ENCODE results near the gene KCNK4. TPM values are rescaled to one million over a fixed set of nuclear protein-coding genes. Genes with fewer than 3 reads are reported as not detected.
A peak's percentile ranks its signal among the peaks of the same experiment; 100 is the strongest.

KCNK4 gene
- total RNA-seq, 1 experiment from 2014 or later = not detected

DNA sequence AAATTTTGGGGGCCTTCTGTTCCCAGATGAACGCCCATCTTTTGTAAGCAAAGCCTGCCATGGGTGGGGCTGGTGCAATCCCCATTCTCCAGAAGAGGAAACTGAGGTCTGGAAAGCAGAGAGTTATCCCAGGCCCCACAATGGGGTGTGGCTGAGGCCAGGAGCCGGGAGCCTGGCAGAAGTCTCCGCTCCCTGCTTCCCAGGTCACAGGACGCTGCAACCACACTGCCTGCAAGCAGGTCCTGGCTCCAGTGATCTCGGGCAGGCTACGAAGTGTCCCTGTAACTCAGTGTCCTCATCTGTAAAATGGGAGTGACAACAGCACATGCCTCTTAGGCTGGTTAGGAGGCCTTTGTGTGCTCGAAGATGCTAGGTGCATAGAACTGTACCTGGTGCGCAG, 38.1 kb upstream of the KCNK4 start:
- no peak for DNase-seq (ENCODE audit: low read depth)

DNA sequence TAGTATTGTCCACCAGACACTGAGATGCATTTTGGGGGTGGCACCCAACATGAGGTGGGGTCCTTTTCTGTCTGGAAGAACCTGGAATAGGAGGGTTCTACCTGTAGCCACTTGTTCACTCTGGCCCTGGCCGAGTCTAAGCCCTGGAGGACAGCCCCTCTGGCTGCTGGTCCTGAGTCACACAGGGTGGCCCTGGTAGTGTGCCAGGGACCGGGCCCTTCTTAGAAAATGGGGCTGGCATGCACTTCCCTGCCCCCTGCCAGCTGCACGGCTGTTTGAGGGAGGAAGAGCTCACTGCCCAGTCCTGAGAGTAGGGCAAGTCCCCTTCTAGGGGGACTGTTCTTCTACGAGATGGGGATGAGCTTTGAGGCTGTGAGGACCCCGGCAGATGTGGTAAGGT, 37.6 kb upstream of the KCNK4 start:
- no peak for DNase-seq (ENCODE audit: low read depth)

DNA sequence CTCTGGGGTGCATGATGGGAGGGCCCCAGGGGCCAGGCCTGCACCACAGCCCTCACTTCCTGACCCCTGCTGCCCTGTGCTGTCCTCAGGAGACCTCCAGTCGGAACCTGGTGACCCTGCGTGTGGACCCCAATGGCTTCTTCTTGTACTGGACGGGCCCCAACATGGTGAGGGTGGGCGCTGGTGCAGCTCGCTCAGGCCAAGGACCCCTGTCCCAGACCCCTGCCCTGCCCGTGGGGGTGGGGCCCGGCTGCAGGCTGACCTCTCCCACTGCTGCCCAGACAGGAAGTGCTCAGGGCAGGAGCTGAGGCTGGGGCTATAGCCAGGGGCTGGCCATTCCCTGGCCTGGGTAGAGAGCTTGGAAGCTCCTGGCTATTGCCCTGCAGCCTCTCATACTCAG, 36.8 kb upstream of the KCNK4 start:
- DNase-seq (ENCODE audit: low read depth) = no peak

DNA sequence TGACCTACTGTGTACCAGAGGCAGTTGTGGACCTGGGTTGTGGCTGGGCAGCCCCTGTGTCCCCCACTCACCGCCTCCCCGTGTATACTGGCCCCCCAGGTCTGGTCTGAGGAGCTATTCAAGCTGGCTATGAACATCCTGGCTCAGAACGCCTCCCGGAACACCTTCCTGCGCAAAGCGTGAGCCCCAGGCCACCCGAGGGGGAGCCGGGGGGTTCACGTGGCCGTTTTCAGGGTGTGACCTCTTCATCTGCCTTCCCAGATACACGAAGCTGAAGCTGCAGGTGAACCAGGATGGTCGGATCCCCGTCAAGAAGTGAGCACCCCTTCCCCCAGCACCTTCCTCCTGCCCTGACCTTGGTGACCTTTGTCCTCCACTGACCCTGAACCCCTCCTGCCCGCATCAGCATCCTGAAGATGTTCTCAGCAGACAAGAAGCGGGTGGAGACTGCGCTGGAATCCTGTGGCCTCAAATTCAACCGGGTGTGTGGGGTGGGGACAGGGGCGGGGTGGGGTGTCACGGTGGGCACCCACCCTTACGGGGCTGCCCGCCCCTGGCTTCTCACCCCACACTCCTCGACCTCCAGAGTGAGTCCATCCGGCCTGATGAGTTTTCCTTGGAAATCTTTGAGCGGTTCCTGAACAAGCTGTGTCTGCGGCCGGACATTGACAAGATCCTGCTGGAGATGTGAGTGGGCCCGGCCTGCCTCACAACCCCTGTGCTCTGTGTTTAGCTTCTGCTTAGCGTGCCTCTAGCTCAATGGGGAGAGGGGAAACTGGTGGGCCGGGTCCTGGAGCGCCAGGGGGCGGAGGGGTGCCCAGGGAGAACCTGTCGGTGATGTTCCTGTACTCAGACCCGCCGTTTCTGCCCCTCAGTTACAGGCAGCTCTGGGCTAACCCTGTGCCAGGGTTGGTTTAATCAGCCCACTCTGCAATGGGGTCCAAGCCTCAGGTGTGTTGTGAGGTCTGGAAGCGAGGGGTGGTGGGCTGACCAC, 35.7 kb upstream of the KCNK4 start:
- no peak for DNase-seq (ENCODE audit: low read depth)

DNA sequence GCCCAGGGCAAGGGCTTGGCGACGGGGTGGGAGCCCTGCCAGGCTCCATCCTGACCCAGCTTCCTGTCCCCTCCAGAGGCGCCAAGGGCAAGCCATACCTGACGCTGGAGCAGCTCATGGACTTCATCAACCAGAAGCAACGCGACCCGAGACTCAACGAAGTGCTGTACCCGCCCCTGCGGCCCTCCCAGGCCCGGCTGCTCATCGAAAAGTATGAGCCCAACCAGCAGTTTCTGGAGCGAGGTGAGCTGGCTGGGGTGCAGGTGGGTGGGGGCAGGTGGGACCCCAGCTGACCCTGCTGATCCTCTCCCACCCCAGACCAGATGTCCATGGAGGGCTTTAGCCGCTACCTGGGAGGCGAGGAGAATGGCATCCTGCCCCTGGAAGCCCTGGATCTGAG, 34.8 kb upstream of the KCNK4 start:
- DNase-seq (ENCODE audit: low read depth) = no peak

DNA sequence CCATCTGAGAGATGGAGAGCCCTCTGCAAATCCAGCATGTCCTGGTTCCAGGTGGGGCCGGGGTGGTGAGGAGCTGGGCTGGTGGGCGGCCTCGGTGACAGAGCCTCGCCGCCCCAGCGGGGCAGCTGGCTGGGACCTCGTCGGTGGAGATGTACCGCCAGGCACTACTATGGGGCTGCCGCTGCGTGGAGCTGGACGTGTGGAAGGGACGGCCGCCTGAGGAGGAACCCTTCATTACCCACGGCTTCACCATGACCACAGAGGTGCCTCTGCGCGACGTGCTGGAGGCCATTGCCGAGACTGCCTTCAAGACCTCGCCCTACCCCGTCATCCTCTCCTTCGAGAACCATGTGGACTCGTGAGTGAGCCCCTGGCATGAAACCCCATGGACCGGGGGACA, 32.7 kb upstream of the KCNK4 start:
- DNase-seq (ENCODE audit: low read depth) = no peak

DNA sequence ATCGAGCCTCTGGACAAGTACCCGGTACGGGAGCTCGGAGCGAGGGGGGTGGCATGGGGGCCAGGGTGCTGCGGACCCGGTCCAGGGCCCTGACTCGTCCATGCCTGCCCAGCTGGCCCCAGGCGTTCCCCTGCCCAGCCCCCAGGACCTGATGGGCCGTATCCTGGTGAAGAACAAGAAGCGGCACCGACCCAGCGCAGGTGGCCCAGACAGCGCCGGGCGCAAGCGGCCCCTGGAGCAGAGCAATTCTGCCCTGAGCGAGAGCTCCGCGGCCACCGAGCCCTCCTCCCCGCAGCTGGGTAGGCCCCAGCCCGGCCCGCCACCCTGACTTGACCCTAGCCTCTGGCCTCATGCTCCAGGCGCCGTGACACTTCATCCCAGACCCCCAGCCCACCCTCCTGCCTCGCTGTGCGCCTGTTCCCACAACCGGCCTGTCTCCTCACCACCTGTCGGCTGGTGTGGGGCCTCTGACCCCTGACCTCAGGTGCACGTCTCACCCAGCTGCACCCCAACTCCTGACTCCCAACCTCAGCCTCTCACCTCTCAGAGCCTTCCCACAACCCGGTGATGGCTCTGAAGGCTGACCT, 32.1 kb upstream of the KCNK4 start:
- no peak for DNase-seq (ENCODE audit: low read depth)

DNA sequence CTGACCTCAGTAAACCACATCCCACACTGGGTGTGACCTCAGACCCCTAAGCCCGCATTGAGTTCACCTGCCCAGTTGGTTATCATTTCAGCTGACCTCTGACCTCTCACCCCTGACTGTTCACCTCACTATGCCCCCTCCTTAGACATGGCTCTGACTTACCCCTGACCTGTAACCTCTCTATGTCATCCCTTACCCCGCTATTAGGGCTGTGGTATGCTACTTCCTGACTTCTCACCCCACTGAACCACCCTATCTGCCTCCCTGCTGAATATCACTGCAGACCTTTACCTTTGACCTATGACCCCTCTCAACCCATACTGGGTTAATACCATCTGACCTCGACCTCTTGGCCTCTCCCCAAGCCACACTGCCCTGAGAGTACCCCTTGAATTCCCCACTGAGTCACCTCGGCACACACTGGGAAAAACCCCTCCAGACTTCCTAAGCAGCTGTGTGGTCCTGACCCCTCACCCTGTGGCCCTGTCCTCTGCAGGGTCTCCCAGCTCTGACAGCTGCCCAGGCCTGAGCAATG, 31.5 kb upstream of the KCNK4 start:
- DNase-seq (ENCODE audit: low read depth) = no peak

DNA sequence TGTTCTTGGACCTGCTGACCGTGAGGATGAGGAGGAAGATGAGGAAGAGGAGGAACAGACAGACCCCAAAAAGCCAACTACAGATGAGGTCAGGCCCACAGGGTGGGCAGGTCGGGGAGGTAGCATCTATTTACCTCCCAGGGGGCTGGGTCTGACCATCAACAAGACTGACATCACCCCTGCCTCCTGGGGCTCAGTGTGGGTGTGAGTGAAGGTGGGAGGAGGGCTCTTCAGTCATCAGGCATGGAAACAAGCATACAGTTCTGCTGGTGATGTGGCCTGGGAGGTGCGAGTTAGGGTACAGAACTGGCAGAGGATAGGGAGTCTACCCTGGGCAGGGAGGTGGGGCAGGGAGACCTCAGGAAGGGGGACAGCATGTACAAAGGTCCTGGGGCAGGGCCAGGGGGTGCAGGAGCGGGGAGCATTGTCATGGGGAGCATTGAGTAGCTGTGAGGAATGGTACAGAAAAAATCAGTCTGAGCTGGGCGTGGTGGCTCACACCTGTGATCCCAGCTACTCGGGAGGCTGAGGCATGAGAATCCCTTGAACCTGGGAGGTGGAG, 30.9 kb upstream of the KCNK4 start:
- DNase-seq (ENCODE audit: low read depth) = no peak

DNA sequence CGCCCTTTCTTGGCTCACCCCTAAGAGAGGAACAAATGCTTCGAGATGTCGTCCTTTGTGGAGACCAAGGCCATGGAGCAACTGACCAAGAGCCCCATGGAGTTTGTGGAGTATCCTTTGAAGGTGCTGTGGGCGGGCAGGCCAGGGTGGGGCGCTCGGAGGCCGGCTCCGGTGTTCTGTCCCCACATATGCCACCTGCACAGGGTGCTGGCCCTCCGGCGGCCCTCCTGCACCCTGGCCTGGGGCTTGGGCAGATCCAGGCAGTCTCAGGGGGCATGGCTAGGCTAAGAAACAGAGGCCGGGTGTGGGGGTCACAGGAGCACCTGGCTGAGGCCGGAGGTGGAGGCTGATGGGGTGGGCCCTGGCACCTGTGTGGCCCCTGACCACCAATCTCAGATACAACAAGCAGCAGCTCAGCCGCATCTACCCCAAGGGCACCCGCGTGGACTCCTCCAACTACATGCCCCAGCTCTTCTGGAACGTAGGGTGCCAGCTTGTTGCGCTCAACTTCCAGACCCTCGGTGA, 29.5 kb upstream of the KCNK4 start:
- no peak for DNase-seq (ENCODE audit: low read depth)

DNA sequence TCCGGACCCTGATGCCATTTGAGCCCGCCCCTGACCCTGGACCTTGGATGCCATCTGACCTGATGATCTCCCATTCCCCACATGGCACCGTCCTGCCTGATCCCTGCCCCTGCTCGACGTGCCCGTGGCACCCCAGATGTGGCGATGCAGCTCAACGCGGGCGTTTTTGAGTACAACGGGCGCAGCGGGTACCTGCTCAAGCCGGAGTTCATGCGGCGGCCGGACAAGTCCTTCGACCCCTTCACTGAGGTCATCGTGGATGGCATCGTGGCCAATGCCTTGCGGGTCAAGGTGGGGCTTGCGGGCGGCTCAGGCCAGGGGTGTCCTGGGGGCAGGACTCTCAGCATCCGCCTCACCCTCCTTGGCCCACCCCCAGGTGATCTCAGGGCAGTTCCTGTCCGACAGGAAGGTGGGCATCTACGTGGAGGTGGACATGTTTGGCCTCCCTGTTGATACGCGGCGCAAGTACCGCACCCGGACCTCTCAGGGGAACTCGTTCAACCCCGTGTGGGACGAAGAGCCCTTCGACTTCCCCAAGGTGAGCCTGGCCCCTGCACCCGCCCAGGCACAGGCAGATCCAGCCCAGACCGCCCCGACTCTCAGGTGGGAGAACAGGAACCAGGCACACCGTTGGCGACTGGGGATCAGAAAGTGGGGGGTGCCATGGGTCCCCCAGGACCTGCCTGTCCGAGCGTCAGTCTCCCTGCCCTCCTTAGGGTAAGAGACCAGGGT, 28.7 kb upstream of the KCNK4 start:
- DNase-seq (ENCODE audit: low read depth) = no peak

DNA sequence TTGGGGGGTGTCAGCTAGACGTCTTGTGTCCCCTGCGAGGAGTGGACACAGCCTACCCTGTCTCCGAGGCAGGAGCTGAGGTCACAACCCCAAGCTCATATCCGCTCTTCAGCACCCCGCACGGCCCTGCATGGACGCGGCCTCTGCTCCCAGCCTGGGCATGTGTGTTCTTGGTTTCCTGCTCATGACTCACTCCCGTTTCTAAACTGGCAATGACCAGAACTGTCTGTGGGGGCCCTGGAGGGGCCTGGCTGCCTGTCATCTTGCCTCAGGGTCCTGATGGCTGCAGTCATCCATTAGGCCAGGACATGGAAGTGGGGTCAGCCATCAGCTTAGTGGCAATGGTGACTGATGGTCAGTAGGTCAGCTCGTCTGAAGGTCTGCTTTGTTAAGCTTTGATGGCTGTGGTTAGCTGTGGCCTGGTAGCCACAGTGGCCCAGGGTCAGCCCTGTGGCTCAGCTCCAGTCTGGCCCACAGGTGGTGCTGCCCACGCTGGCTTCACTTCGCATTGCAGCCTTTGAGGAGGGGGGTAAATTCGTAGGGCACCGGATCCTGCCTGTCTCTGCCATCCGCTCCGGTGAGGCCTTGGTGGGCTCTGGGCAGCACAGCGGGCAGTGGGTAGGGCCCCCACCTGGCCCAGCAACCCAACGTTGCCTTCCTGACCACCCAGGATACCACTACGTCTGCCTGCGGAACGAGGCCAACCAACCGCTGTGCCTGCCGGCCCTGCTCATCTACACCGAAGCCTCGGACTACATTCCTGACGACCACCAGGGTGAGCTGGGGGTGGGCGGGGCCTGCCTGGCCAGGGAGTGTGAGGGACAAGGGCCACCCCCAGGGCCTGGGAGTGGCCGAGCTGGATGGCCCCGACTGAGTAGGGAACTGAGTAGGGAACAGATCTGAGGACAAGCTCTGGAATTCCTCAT, 27.8 kb upstream of the KCNK4 start:
- peak; percentile 99 for DNase-seq (ENCODE audit: low read depth)

DNA sequence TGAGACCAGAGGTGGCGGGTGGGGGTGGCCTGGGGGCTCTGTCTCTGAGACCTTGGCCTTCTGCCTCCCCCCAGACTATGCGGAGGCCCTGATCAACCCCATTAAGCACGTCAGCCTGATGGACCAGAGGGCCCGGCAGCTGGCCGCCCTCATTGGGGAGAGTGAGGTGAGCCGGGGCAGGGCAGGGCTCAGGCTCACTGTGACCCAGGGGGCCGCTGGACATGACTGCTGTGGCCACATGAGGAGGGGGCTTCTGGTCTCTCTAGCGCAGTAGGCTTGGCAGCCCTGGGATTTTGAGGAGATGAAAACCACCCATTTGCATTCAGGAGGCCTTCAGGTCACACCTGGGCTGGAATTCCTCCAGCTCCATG, 27.2 kb upstream of the KCNK4 start:
- no peak for DNase-seq (ENCODE audit: low read depth)

DNA sequence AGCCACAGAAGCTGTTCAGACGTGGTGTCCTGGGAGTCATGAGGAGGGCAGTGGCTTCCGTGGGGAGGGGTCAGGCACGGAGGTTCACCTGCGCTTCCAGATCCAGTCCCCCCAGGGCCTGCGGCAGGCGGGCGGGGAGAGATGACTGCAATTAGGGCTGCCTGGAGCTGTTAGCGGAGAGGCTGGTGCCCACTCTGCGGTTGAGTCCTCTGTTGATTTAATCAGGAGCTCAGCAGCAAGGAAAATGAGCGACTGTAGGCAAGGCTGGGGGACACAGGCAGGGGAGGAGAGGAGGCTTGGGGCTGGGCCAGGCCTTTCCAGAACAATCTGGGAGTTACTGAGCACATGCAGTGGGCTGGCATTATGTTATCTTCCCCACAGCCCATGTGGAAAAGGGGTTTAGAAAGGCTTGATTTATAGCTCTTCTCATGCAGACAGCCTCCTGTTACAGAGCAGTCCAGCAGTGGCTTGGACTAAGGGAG, 26.7 kb upstream of the KCNK4 start:
- DNase-seq (ENCODE audit: low read depth) = no peak

DNA sequence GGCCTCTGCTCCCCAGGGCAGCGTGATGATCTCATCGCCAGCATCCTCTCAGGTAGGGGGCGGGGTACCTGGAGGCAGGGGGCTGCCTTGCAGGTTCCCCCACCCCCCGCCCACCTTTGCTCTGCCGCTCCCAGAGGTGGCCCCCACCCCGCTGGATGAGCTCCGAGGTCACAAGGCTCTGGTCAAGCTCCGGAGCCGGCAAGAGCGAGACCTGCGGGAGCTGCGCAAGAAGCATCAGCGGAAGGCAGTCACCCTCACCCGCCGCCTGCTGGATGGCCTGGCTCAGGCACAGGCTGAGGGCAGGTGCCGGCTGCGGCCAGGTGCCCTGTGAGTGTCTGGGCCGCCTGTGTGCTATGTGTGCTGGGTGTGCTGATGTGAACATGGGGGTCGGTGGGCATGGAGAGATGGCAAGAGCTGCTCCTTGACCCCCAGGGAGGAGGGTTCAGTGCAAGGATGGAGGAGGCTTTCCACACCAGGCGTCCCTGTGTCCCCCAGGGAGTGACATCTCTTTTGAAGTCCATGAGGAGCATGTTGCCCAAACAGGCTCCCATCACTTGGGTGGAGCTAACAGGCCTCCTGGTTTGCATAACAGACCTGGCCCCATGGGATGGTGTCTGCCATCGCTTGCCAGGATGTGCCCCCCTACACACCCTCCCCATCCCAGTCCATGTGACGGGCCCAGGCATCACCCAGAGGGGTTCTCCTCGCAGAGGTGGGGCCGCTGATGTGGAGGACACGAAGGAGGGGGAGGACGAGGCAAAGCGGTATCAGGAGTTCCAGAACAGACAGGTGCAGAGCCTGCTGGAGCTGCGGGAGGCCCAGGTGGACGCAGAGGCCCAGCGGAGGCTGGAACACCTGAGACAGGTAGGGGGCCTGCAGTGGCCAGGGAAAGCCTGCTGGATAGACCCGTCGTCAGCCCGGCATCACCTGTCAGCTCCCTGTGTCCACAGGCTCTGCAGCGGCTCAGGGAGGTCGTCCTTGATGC, 25.6 kb upstream of the KCNK4 start:
- DNase-seq (ENCODE audit: low read depth) = no peak

DNA sequence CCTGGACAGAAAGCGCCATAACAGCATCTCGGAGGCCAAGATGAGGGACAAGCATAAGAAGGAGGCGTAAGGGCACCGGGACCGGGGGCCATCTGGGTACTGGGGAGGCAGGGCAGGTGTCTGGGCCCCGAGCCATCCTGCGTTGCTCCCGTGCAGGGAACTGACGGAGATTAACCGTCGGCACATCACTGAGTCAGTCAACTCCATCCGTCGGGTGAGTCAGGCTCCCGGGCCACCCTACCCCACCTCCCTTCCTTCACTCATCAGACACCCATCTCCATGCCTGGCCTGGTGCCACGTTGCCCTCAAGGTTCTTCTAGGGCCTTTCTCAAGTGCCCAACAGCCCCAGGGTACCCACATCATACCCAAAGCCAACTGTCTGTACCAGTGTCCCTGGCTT, 24.8 kb upstream of the KCNK4 start:
- DNase-seq (ENCODE audit: low read depth) = peak; percentile 84

DNA sequence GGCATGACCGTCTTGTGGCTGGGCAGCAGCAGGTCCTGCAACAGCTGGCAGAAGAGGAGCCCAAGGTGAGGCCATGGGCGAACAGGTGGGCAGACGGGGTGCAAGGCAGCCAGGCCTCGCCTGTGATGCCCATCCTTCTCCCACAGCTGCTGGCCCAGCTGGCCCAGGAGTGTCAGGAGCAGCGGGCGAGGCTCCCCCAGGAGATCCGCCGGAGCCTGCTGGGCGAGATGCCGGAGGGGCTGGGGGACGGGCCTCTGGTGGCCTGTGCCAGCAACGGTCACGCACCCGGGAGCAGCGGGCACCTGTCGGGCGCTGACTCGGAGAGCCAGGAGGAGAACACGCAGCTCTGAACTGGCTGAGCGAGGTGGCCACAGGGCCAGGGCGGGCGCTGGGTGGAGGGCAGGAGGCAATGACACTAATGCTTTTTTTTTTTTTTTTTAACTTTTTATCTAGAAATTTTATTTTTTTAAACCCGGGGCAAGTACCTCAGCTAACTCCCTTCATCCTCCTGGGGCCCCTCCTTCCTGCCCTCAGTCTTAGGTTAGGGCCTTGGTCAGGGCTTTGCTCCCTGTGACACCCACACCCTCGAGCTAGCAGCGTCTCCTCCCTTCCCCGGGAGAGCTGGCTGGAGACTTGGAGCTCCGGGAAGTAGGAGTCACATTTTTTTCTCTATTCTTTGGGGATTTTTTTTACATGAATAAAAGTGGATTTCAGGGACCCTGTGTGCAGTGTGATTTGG, 23.7 kb upstream of the KCNK4 start:
- DNase-seq (ENCODE audit: low read depth) = peak; percentile 47

DNA sequence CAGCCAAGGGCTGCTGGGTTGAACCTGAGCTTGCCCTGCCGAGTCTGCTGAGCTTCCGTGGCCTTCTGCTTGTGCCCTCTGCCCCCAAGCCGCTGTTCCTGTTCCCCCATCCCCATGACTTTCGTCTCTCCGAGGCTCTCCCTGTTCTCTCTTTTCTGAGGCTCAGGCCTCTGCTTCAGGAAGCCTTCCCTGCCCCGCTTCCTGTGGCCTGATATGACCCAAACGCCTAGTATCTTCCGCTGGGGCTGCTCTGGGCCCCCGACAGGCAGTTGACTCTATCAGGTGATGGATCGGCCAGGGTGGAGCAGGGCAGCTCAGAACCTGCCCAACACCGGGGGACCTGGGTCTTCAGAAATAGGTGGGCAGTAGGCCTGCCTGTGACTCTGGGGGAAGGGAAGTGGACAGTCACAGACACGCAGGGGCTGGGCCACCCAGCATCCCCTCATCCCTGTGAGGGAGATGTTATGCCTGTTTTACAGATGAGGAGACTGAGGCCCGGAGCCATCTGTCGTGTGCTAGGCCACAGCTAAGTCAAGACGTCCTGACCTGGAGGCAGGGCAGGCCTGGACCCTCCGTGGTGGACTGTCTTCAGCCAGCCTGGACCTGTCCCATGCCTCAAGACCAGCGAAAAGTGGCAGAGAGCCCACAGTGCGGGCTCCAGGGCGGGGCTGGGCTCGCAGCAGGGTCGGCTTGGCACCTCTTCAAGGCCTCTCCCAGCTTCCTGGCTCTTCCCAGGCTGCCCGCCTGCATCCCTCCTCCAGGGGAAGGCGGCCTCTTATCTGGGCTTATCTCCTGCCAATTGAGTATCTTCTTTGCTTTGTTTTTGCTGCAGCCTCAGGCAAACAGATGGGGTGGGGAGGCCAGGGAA, 22.8 kb upstream of the KCNK4 start:
- peak; percentile 98 for DNase-seq (ENCODE audit: low read depth)

All from RPMI7951 (cell line).